Measurements from ENCODE around the gene GMPPB. TPM values are rescaled to one million over a fixed set of nuclear protein-coding genes. Genes with fewer than 3 reads are reported as not detected.

Gene GMPPB
- total RNA-seq, 4 donors from 2014 or later, result 28.5 to 85.6 (median 57.7) TPM

GRCh38 chr3:49727154-49727923, 3.6 kb upstream of the GMPPB start:
- H3K36me3 ChIP-seq, result peaks cover 15 to 29% of the 10 kb centered on the region in 2 donors
- H3K27me3 ChIP-seq, result no peaks in the 10 kb centered on the region
- no peak for TF ChIP-seq POLR2A (IDR thresholded peaks at IDR 0.05)
- intact Hi-C loops (cut with DNase I), result loop anchor here (5.0 kb wide), 1 partner anchor 50 kb away; no protein-coding TSS in a partner anchor
- no peak overlapping the region for H3K27ac ChIP-seq
- no peak overlapping the region for H3K4me3 ChIP-seq (replicated peaks in 1 of 3)
- peaks cover 17 to 22% of the 10 kb centered on the region in 2 donors for H3K4me1 ChIP-seq
- no peak for DNase-seq
- WGBS, 2 donors, result 89 to 94% methylated on average over 13 to 16 of the region's 19 CpGs
- H3K9me3 ChIP-seq, result no peaks in the 10 kb centered on the region

DNA sequence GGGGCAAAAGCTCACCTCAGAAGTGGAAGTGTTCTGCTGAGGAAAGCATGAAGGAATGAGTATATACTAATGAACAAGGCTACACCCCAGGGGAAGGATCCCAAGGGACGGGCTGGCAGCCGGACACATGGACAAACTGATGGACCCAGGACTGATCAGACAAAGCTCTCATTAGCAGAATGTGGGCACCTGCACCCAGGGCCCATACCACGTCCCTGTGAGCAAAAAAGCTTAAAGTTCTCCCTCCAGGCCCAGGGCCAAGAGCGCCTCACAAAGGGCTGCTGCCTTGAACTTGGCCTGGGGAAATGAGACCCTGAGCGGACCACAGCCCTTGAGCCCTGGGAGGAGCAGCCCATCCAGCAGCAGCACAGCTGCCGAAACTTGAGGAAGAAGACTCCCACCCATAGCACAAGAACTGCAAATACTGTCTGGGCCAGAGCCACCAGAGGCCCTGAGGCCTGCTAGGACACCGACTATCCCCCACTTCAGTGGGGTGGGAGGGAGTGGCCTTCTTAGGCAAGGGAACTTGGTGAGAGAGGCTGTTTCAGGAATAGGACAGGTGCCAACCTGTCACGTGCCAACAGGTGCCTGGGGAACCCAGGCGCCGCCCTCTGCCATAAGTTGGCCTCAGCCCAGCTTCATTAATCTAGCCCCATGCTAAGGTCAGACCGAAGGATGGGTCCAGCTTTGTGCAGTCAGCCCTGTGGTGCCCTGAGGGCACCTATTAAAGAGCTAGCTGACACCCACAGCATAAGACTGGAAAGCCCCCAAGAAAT, 2.3 kb upstream of the GMPPB start:
- H3K36me3 ChIP-seq, result peaks cover 20 to 23% of the 10 kb centered on the region in 2 donors

GRCh38 chr3:49724586-49724985, 835 bp upstream of the GMPPB start:
- Histone ChIP-seq H3K9me3 (no peaks in the 10 kb centered on the region), H3K27ac (peak overlapping the region; percentile 73 to 92 (median 88)), H3K4me1 (peaks cover 20 to 30% of the 10 kb centered on the region in 2 donors), H3K27me3 (no peaks in the 10 kb centered on the region), H3K4me3 (replicated peaks in 1 of 3) (peak overlapping the region in 1 of 3 donors; percentile 49), H3K36me3 (peaks cover 18 to 23% of the 10 kb centered on the region in 2 donors)
- DNase-seq, result peak; percentile 38 to 43
- TF ChIP-seq CTCF (IDR thresholded peaks at IDR 0.05), result no peak
- TF ChIP-seq POLR2A (IDR thresholded peaks at IDR 0.05), result no peak
- WGBS, 2 donors, result 40 to 47% methylated on average over 6 of the region's 6 CpGs
- intact Hi-C loops (cut with DNase I), result loop anchor here (5.0 kb wide), 1 partner anchor 63 kb away; the partner anchor contains the start of gene IP6K1

More for the DNA sequence above, 2.3 kb upstream of the GMPPB start:
- no peak for TF ChIP-seq CTCF (IDR thresholded peaks at IDR 0.05)
- TF ChIP-seq POLR2A (IDR thresholded peaks at IDR 0.05), result no peak
- DNase-seq, result no peak
- Histone ChIP-seq H3K4me1 (peaks cover 20 to 24% of the 10 kb centered on the region in 2 donors), H3K27me3 (no peaks in the 10 kb centered on the region), H3K4me3 (replicated peaks in 1 of 3) (no peak overlapping the region), H3K9me3 (no peaks in the 10 kb centered on the region), H3K27ac (peak overlapping the region in 1 of 3 donors; percentile 73)
- intact Hi-C loops (cut with DNase I), result loop anchor here (5.0 kb wide), 1 partner anchor 49 kb away; no protein-coding TSS in a partner anchor
- 88 to 89% methylated on average over 8 of the region's 11 CpGs for WGBS, 2 donors

GRCh38 chr3:49723296-49723627, 489 bp downstream of the GMPPB start:
- no peak for TF ChIP-seq POLR2A (IDR thresholded peaks at IDR 0.05)
- no peak for TF ChIP-seq CTCF (IDR thresholded peaks at IDR 0.05)
- peak overlapping the region; percentile 85 to 98 (median 88) for H3K27ac ChIP-seq
- WGBS, 2 donors, result 0% methylated on average over 15 to 19 of the region's 20 CpGs
- H3K36me3 ChIP-seq, result peaks cover 18 to 23% of the 10 kb centered on the region in 2 donors
- H3K9me3 ChIP-seq, result no peaks in the 10 kb centered on the region
- intact Hi-C loops (cut with DNase I), result loop anchor here (5.0 kb wide), 1 partner anchor 64 kb away; the partner anchor contains the start of gene IP6K1
- H3K4me3 ChIP-seq (replicated peaks in 1 of 3), result peak overlapping the region; percentile 86 to 98 (median 96)
- H3K27me3 ChIP-seq, result no peaks in the 10 kb centered on the region
- H3K4me1 ChIP-seq, result peaks cover 29 to 40% of the 10 kb centered on the region in 2 donors
- DNase-seq, result peak; percentile 77 to 82

- peak overlapping the region in 2 of 3 donors; percentile 86 to 98 for H3K4me3 ChIP-seq (replicated peaks in 1 of 3)
- WGBS, 2 donors, result 67 to 69% methylated on average over 6 to 8 of the region's 8 CpGs
- peak overlapping the region; percentile 85 to 98 (median 88) for H3K27ac ChIP-seq
- no peak for DNase-seq
- intact Hi-C loops (cut with DNase I), result loop anchor here (5.0 kb wide), 1 partner anchor 64 kb away; the partner anchor contains the start of gene IP6K1
- H3K4me1 ChIP-seq, result peaks cover 30 to 40% of the 10 kb centered on the region in 2 donors
- H3K27me3 ChIP-seq, result no peaks in the 10 kb centered on the region
- TF ChIP-seq CTCF (IDR thresholded peaks at IDR 0.05), result no peak
- TF ChIP-seq POLR2A (IDR thresholded peaks at IDR 0.05), result no peak
- H3K36me3 ChIP-seq, result peaks cover 14 to 23% of the 10 kb centered on the region in 2 donors
- H3K9me3 ChIP-seq, result no peaks in the 10 kb centered on the region
These were observed 855 bp downstream of the GMPPB start for GRCh38 chr3:49722896-49723295.

All from thyroid gland (tissue), 4 donors.